Measurements from ENCODE around the gene TSNAX. TPM values are rescaled to one million over a fixed set of nuclear protein-coding genes. Genes with fewer than 3 reads are reported as not detected.
A peak's percentile ranks its signal among the peaks of the same experiment; 100 is the strongest.

Gene TSNAX
- total and polyA plus RNA-seq, 2 of the 4 experiments (the other 2 are of a cell fraction) = 19.6 to 60.6 TPM

DNA sequence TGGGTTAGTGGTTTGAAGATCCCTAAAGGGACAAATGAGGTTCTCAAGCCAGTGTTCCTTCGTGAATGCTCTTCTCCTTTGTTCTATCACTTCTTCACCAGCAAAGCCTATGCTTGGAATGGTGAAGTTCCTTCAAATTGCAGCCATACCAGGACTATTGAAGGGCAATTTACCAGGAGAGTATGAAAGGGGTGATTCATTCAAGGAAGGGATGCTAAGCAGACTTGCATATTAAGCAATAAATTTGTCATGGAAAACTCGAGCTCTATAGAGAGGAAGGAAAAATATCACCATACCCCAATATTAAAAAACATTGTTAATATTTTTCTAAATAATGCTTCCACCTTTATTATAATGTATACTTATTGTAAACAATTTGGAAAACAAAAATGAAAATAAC lies 9.3 kb upstream of the TSNAX start:
- Histone ChIP-seq H2BK5ac (ENCODE audit: low read depth, low read length, poor library complexity, severe bottlenecking) (no peak overlapping the region), H3K9me3 (ENCODE audit: control insufficient read depth, insufficient read depth, low read length) (no peaks in the 10 kb centered on the region), H4K91ac (ENCODE audit: insufficient read depth, low read depth, low read length) (no peak overlapping the region), H3K36me3 (ENCODE audit: control insufficient read depth, insufficient read depth, low read length) (no peaks in the 10 kb centered on the region), H3K4me2 (ENCODE audit: low read depth, low read length) (no peak overlapping the region), H3K4ac (ENCODE audit: low read depth, low read length) (no peak overlapping the region), H3K79me1 (ENCODE audit: low read depth in 1 of 2, low read length in 2 of 2) (no peaks in the 10 kb centered on the region), H2AK5ac (ENCODE audit: low read depth, low read length) (no peak overlapping the region), H2BK15ac (ENCODE audit: low read depth, low read length) (no peak overlapping the region), H3K4me3 (ENCODE audit: insufficient read depth, low read depth, low read length) (no peak overlapping the region), H2AFZ (replicated peaks; ENCODE audit: low read length, poor library complexity) (no peak overlapping the region), H3K4me1 (ENCODE audit: control insufficient read depth, insufficient read depth, low read length) (no peaks in the 10 kb centered on the region), H3K9me1 (ENCODE audit: insufficient read depth, low read length) (no peaks in the 10 kb centered on the region), H3K27ac (ENCODE audit: insufficient read depth, low read length) (no peak overlapping the region), H2BK120ac (ENCODE audit: low read depth, low read length) (no peak overlapping the region), H4K20me1 (ENCODE audit: insufficient read depth, low read length) (no peaks in the 10 kb centered on the region), H4K5ac (ENCODE audit: low read depth, low read length) (no peak overlapping the region), H3K23ac (ENCODE audit: low read depth, low read length) (no peak overlapping the region), H3K9ac (ENCODE audit: low read depth, low read length) (no peak overlapping the region), H3K18ac (ENCODE audit: low read depth, low read length) (no peak overlapping the region), H2AK9ac (replicated peaks; ENCODE audit: low read depth, low read length, poor library complexity) (no peak overlapping the region), H4K8ac (ENCODE audit: low read depth in 2 of 2, low read length in 2 of 2) (no peak overlapping the region), H3K14ac (replicated peaks; ENCODE audit: low read depth, low read length) (no peak overlapping the region), H3K56ac (ENCODE audit: extremely low read depth, insufficient read depth, low read length) (no peak overlapping the region), H2BK20ac (ENCODE audit: low read depth, low read length) (no peak overlapping the region), H3K27me3 (ENCODE audit: control insufficient read depth, insufficient read depth, low read length) (no peaks in the 10 kb centered on the region)
- intact Hi-C loops (cut with micrococcal nuclease) = no loop called here
- ATAC-seq (ENCODE audit: low read depth) = no peak
- in situ Hi-C loops (cut with MboI; ENCODE audit: low sequenced_read_pairs) = no loop called here
- WGBS, 2 experiments (ENCODE audit: extremely low coverage in 2 of 2, insufficient read length in 1 of 2) = no CpG with 5 or more reads among the region's 2 CpGs
- dilution Hi-C loops (cut with HindIII; ENCODE audit: low sequenced_read_pairs, unreplicated experiment) = no loop called here
- peak; percentile 15 for DNase-seq
- CTCF ChIA-PET = no interaction called here
- no TSS peak for BruUV-seq (replicated peaks)
- POLR2A ChIA-PET (ENCODE audit: unreplicated experiment) = no interaction called here
- TF ChIP-seq FOS (IDR thresholded peaks at IDR 0.05; ENCODE audit: low read depth, low read length) (no peak), RAD21 (IDR thresholded peaks at IDR 0.05; ENCODE audit: low read length) (no peak), SMC3 (IDR thresholded peaks at IDR 0.05; ENCODE audit: low read depth, low read length) (no peak), NFE2L2 (IDR thresholded peaks at IDR 0.05; ENCODE audit: low read depth, low read length) (no peak), MAZ (IDR thresholded peaks at IDR 0.05; ENCODE audit: borderline replicate concordance, low read depth, low read length) (no peak), MAFK (IDR thresholded peaks at IDR 0.05; ENCODE audit: low read depth, low read length) (no peak), BHLHE40 (IDR thresholded peaks at IDR 0.05; ENCODE audit: low read depth, low read length) (no peak), RFX5 (IDR thresholded peaks at IDR 0.05; ENCODE audit: low read depth, low read length) (no peak), CEBPB (IDR thresholded peaks at IDR 0.05; ENCODE audit: low read depth, low read length) (no peak), POLR2A (IDR thresholded peaks at IDR 0.05; ENCODE audit: low read depth, low read length) (no peak), CHD1 (IDR thresholded peaks at IDR 0.05; ENCODE audit: low read depth, low read length) (no peak), RCOR1 (IDR thresholded peaks at IDR 0.05; ENCODE audit: insufficient replicate concordance, low read length) (no peak), MXI1 (IDR thresholded peaks at IDR 0.05; ENCODE audit: borderline replicate concordance, low read depth, low read length) (no peak)
- TF ChIP-seq, protein P1, sequence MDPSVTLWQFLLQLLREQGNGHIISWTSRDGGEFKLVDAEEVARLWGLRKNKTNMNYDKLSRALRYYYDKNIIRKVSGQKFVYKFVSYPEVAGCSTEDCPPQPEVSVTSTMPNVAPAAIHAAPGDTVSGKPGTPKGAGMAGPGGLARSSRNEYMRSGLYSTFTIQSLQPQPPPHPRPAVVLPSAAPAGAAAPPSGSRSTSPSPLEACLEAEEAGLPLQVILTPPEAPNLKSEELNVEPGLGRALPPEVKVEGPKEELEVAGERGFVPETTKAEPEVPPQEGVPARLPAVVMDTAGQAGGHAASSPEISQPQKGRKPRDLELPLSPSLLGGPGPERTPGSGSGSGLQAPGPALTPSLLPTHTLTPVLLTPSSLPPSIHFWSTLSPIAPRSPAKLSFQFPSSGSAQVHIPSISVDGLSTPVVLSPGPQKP (IDR thresholded peaks at IDR 0.05; ENCODE audit: borderline replicate concordance, low read depth, low read length) = no peak
- TF ChIP-seq, protein P2, sequence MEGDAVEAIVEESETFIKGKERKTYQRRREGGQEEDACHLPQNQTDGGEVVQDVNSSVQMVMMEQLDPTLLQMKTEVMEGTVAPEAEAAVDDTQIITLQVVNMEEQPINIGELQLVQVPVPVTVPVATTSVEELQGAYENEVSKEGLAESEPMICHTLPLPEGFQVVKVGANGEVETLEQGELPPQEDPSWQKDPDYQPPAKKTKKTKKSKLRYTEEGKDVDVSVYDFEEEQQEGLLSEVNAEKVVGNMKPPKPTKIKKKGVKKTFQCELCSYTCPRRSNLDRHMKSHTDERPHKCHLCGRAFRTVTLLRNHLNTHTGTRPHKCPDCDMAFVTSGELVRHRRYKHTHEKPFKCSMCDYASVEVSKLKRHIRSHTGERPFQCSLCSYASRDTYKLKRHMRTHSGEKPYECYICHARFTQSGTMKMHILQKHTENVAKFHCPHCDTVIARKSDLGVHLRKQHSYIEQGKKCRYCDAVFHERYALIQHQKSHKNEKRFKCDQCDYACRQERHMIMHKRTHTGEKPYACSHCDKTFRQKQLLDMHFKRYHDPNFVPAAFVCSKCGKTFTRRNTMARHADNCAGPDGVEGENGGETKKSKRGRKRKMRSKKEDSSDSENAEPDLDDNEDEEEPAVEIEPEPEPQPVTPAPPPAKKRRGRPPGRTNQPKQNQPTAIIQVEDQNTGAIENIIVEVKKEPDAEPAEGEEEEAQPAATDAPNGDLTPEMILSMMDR (conservative IDR thresholded peaks at IDR 0.05; ENCODE audit: low read depth, low read length) = no peak
- TF ChIP-seq, protein P3, sequence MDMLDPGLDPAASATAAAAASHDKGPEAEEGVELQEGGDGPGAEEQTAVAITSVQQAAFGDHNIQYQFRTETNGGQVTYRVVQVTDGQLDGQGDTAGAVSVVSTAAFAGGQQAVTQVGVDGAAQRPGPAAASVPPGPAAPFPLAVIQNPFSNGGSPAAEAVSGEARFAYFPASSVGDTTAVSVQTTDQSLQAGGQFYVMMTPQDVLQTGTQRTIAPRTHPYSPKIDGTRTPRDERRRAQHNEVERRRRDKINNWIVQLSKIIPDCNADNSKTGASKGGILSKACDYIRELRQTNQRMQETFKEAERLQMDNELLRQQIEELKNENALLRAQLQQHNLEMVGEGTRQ (IDR thresholded peaks at IDR 0.05; ENCODE audit: low read depth, low read length) = no peak

All from IMR-90 (cell line).